Hematopoietic multipotent progenitor cell treated with erythropoietin and hydrocortisone succinate and interleukin-3 and kit ligand, for 4 days (in vitro differentiated cells): Measurements from ENCODE around the gene VAMP2.
"Not testable (repeated sequence)": the region's sequence is repeated elsewhere in the genome, so short reads cannot be mapped to it uniquely, and the experiment has no call there.

Experiments used
- DNase-seq: peaks from one replicate; pipeline ENCODE4 v3.0.0-alpha.2; 2015

The VAMP2 gene

GRCh38 chr17:8175795-8176196 is 13.0 kb upstream of the VAMP2 start:
- DNase-seq, result no peak

- DNase-seq, result no peak
These were observed 11.1 kb upstream of the VAMP2 start for GRCh38 chr17:8173871-8174322.

DNA sequence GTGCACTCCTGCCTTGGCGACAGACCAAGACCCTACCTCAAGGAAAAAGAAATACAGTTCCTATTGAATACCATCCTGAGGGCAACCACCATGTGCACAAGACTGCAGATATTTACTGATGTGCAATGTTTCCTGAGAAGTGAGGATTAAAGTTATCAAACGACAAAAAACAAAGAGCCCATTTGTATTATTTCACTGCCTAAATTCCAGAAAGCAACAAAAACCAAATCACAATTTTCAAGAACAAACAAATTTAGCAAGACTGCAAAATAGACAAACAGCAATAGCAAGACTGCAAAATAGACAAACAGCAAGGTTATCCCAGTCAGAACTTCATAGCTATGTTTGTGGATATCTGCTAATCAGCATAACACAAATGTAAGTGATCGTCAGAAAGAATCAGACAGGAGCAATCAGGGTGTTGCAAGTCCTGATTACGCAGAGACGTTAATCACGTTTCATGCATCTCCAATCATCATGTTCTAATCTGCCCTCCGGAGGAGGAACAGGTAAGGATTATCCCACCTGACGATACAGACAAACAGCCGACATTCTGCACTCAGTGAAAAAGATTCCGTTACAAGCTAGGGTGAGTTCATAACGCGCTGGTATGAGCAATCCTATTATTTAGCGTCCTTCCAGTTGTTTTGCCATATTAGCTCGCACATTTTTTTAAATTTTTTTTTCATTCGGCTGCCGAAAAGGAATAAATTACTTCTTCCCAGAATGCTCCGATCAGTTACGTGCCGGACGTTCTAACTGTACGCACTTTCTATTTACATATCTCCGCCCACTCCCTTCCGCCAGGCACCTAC is 10.5 kb upstream of the VAMP2 start:
- DNase-seq, result peak; percentile 98

GRCh38 chr17:8170186-8170585 is 7.4 kb upstream of the VAMP2 start:
- not testable (repeated sequence) for DNase-seq

GRCh38 chr17:8167526-8167925 is 4.8 kb upstream of the VAMP2 start:
- no peak for DNase-seq

GRCh38 chr17:8166731-8167130 is 4.0 kb upstream of the VAMP2 start:
- DNase-seq, result no peak

GRCh38 chr17:8164815-8165131 is 2.0 kb upstream of the VAMP2 start:
- no peak for DNase-seq

DNA sequence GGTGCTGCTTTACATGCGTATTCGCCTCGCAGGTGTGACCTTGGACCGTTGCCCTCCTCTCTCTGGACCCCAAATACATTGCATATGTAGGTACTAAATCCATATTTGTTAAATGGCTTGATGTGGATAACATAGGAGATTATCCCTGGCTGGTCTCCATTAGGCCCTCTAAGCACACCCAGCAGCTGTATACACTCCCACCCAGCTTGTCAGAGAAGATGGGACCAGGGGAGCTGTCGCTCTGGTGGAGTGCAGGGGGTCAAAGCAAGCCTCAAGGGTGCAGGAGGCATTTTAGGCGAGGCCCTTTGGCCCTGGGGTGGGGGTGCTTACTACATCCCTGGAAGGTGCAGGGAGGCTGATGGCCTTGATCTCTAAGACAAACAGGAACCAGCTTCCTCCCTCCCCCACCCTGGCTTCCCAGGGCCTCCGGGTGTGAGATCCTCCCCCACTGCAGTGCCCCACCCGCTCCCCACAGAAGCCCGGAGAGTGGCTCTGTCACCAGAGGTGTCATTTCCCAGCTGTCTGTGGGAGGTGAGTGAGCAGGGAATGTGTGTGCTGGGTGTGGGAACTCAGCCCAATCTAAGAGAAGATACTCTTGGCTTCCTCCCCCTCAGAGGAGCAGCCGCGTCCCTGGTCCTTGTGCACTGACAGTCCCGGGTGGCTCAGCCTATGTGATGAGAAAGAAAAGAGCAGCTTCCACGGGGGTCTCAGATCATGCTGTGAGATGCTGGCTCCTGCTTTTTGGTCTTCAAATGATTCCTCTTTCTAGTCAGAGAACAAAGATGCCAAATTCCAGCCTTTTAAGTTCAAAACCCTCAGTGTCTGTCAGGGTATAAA is 1.4 kb upstream of the VAMP2 start:
- peak; percentile 88 for DNase-seq

DNA sequence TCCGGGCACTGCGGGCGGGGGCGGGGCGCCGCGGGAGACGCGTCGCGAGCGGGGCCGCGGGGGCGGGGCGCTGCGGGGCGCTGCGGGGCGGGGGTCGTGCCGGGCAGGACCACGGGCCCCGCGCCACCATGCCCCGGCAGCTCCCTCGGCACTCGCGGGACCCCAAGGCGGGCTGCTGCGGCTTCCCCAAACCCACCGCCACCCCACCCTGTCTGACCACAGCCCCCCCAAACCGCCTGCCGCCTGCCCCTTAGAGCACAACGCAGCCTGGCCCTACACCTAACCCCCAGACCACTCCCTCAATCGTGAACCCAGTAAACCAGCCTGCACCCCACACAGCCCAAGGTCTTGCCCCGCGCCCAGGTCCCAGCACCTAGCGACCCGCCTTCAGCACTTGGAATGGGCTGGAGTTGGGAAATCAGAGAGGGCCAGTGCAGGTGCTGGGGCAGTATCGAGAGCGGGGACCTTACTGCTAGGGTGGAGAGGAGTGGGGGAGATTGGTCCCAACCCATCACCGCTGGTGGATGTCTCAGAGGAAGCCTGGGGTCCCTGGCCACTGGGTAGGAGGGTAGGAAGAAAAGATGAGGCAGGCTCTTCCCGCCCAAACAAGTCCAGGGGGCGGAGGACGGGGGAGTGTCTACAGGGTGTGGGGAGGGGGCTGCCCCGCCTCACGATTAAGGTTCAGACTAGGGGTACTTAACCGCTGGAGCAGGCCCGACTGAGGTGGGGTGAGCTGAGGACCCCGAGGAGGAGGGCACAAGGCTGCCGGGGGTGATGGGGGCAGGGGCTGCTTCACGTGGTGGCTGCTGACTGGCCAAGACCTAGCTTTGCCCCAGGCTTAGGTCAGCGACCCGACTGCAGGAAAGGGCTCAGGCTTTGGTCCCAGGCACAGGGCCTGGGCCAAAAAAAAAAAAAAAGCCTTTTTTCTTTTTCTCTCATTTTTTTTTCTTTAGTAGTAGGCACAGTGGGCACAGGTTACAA is 539 bp upstream of the VAMP2 start:
- DNase-seq, result no peak

DNA sequence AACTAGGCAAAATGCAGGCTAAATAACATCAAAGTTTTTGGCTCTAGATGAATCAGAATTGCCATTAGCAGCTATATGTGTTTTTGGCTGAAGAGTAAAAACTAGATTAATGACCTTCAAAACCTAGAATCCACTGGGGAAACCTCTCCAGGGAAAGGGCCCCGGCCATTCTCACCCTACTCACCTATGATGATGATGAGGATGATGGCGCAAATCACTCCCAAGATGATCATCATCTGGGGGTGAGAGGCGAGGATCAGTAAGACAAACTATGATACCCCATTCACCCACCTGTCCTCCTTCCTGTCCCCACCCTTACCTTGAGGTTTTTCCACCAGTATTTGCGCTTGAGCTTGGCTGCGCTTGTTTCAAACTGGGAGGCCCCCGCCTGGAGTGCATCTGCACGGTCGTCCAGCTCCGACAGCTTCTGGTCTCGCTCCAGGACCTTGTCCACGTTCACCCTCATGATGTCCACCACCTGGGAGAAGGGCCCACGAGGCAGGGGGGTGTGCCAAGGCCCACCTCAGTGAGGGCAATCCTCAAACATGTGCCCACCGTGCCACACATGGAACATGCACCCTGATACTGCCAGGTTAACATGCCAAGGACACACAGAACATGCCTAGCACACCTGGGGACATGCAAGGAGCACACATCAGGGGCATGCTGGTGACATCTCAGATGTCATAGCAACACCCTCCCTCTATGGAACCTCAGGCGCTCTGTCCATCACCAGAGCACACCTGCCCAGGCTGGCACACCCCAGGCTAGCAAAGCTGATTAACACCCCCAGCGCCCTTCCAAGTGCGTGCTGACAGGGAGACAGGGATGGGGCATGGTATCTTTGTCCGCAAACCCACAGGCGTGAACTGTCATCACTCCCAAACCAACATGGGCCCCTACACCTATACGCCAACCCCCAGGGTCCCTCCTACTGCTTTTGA is 1.2 kb downstream of the VAMP2 start:
- DNase-seq, result no peak

DNA sequence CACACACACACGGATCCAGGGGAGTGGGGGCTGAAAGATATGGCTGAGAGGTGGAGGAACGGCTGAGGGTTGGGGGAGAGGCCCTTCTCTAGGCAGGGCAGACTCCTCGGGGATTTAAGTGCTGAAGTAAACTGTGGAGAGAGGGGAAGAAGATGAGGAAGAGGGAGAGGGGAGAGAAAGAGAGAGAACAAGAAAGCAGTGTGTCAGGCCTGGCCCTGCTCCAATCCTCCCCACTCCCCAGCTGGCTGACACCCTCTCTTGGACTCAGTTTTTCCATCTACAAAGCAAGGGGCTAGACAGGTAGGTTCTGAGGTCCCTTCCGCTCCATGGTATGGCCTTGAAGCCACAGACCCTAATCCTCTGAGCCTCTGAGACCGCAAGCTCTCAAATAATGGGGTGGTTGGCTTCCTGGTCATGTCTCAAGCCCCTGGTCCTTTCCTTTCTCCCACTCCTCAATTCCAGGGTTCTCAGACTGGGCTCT is 2.0 kb downstream of the VAMP2 start:
- DNase-seq, result no peak

- no peak for DNase-seq
These were observed 2.5 kb downstream of the VAMP2 start for GRCh38 chr17:8160224-8160577.

DNA sequence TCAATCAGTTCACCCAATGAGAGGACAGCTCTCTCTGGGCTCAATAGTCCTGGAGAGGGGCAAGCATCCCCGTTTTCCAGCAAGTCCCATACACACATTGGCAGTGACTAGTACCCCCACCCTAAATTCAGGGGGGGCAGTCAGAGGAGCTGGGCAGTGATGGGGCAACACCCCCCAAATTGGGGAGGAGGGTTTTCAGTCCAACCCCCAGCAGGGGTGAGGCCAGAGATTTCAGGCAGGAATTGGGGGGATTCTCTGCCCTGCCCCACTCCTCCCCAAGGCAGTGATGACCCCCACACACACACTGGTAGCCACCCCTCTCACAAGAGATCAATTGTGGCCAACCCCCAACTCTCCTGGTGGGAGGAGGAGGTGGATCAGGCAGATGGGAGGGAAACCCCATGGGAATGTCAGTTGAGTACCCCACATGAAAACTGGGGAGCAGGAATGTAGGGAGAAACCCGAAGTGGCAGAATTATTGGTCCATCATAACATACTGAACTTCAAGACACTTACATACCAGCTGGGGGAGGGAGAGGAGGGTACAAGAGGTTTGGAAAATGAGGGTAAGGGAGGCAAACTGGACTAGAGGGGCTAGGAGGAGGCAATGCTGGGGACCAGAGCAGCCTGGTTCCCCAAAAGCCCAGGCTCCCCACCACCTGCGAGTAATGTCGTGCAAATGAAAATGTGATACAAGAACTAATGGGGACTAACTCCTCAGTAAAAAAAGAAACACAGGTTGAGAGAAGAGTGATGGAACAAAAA is 3.1 kb downstream of the VAMP2 start:
- no peak for DNase-seq

DNA sequence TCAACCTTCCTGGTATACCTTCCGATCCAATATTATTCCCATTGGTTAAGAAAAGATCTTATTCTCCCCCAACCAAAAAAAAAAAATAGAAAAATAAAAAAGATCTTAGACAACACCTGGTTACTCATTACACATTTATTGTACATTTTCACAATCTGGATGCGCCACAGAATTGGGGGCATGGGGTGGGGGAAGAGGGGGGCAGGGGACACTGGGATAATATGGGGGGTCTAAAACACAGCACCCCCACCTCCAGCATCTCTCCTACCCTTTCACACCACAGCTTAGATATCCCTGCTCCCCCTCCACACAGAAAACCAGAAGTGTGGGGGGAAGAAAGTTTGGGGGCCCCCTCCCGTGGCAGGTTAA is 3.7 kb downstream of the VAMP2 start:
- no peak for DNase-seq

DNA sequence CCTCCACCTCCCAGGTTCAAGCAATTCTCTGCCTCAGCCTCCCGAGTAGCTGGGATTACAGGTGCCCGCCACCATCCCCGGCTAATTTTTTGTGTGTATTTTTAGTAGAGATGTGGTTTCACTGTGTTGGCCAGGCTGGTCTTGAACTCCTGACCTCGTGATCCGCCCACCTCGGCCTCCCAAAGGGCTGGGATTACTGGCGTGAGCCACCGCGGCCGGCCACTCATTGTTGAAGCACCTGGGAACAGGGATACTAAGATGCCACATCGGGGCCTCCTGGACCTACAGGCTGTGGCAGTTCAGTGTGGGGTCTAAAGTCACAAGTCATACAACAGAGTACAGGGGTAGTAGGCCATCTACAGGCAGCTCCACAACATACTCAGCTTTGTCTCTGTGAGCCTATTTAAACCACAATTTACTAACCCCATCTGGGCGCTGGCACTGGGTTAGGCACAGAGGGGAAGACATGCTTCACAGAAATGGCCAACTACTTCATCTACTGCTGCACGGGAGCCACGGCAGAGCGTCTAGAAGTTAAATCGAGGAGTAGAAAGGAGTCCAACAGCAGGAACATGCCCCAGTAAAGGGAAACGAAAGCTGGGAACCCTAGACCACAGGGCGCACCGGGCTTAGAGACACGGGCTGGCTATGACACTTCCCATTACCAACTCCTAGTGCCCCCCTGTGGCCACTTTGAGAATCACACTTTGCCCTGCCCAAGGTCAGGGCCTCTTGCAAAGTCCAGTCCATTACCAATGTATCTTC is 4.3 kb downstream of the VAMP2 start:
- DNase-seq, result peak; percentile 94

DNA sequence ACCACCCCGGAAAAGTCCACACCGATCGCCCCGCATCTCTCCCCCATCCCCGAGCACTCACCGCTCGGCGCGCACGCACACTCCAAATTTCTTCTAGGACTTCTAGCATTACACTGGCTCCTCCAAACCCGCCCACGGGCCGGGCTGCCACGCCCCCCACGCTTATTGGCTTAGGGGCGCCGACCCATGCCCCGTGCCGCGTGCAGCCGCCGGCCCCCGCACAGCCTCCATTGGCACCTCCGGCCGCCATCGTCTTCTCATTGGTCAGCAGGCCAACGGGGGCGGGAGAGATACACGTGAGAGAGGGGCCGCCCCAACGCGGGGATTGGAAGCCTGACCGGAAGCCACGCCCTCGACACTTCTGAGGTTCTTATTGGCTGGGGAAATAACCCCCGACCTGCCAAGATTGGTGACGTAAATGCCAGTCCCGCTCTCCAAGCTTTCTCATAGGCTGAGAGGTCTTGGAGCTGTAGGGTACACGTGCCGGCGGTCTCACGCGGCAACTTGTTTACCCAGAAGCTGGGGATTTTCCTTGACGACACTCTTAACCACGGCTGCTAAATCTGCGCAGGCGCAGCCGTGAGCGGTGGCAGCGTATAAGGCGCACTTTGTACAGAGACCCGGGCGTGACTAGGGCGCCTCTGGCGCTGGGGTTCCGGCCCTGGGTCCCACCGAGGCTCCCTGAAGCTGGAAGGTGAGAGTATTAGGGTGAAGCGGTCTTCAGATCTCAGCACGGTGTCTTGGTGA is 6.3 kb downstream of the VAMP2 start:
- peak; percentile 100 for DNase-seq

DNA sequence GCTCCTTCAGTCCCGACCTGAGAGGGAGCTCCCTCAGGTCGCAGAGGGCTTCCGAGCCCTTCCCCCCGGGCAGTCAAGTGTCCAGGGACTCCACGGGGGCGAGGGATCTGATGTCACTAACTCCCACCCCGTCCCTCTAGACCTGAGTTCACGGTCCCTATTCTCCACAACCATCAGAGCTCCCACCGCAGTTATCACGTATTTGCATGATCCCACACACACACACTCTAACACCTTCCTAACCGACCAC is 6.8 kb downstream of the VAMP2 start:
- DNase-seq, result no peak

GRCh38 chr17:8155231-8155995 is 7.3 kb downstream of the VAMP2 start:
- DNase-seq, result no peak

- no peak for DNase-seq
These were observed 8.1 kb downstream of the VAMP2 start for GRCh38 chr17:8154608-8155155.
